Thyroid gland (tissue), 4 donors: ENCODE data around the gene ANKS1A.

Experiments used
- POLR2A ChIP-seq, 2 donors: fragments of 450-650 bp; IDR thresholded peaks; one replicate each; pipeline ENCODE4 v1.6.1; 2017; ENCODE audit warnings: antibody characterized with exemption in 2 of 2, mild to moderate bottlenecking in 2 of 2, moderate library complexity in 1 of 2
- TF ChIP-seq, protein P1 (sequence below), 6 experiments: fragments of 200-600 bp in 3 of 6; fragments of 450-650 bp in 3 of 6; sonication (generic) in 3 of 6; IDR thresholded peaks; one replicate each; pipeline ENCODE4 v1.5.1; 2016 to 2019; ENCODE audit warnings: antibody characterized with exemption in 6 of 6, mild to moderate bottlenecking in 2 of 6, inconsistent platforms in 1 of 6, moderate library complexity in 1 of 6

DNA sequence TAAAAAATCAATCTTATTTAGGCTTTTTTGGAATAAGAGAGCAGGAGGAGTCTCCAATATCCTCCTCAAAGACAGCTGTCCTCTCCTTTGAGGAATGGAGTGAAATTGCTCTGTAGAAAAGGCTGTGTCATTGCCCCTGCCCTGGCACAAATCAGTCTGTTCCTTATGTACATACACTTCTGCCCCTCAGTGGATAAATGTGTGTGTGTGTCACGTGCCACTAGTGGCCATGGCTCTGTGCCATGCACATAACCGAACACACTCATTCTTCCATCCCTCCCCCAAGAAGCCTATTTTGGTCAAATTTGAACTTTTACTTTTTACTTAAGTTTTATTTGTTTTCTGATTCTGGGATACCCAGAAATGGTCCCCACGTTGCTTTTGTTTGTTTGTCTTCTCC is 49.2 kb downstream of the ANKS1A start:
- TF ChIP-seq POLR2A (IDR thresholded peaks at IDR 0.05) = no peak
- TF ChIP-seq, protein P1, sequence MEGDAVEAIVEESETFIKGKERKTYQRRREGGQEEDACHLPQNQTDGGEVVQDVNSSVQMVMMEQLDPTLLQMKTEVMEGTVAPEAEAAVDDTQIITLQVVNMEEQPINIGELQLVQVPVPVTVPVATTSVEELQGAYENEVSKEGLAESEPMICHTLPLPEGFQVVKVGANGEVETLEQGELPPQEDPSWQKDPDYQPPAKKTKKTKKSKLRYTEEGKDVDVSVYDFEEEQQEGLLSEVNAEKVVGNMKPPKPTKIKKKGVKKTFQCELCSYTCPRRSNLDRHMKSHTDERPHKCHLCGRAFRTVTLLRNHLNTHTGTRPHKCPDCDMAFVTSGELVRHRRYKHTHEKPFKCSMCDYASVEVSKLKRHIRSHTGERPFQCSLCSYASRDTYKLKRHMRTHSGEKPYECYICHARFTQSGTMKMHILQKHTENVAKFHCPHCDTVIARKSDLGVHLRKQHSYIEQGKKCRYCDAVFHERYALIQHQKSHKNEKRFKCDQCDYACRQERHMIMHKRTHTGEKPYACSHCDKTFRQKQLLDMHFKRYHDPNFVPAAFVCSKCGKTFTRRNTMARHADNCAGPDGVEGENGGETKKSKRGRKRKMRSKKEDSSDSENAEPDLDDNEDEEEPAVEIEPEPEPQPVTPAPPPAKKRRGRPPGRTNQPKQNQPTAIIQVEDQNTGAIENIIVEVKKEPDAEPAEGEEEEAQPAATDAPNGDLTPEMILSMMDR (IDR thresholded peaks at IDR 0.05) = no peak
